ENCODE results near the gene SEC24C.

GRCh38 chr10:73816917-73817729 is 73.0 kb downstream of the SEC24C start:
- TF ChIP-seq SUZ12 (IDR thresholded peaks at IDR 0.05) = no peak
- no peak for TF ChIP-seq NFRKB (IDR thresholded peaks at IDR 0.05)
- TF ChIP-seq SP1 (IDR thresholded peaks at IDR 0.05) = no peak
- TF ChIP-seq ARNT (IDR thresholded peaks at IDR 0.05) = no peak
- no peak for TF ChIP-seq FOXA1 (IDR thresholded peaks at IDR 0.05)
- TF ChIP-seq TARDBP (IDR thresholded peaks at IDR 0.05) = no peak
- no peak for TF ChIP-seq FOXM1 (IDR thresholded peaks at IDR 0.05; ENCODE audit: borderline replicate concordance)
- TF ChIP-seq HDGF (IDR thresholded peaks at IDR 0.05; ENCODE audit: borderline replicate concordance) = no peak
- no peak for TF ChIP-seq BHLHE40 (IDR thresholded peaks at IDR 0.05; ENCODE audit: borderline replicate concordance)
- no peak for TF ChIP-seq FOXK2 (IDR thresholded peaks at IDR 0.05)
